ENCODE measurements around the gene BORA.
A peak's percentile ranks its signal among the peaks of the same experiment; 100 is the strongest.
"Not testable (repeated sequence)": the region's sequence is repeated elsewhere in the genome, so short reads cannot be mapped to it uniquely, and the experiment has no call there.

BORA gene

DNA sequence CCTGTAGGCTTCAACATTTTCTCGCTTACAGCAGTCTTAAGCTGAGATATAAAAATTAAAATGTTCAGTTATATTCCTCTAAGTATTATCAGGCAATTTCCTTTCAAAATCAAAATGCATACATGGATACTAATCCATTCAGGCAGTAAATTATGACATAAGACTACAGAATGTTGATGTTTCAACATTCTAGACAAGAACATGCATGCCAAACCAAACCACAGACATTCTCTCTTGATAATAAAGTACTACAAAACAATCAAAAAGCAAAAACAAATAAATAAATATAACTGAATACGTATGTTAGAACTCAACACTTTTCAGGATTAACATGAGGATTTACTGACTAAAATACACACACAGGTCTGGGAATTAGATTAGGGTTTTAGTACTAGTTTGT is 46.3 kb downstream of the BORA start:
- DNase-seq = no peak

GRCh38 chr13:72781451-72782439 is 54.0 kb downstream of the BORA start, which contains the start of the genes DIS3 and PIBF1:
TSS of gene DIS3 (minus strand) at chr13:72781900. CDS start at chr13:72781832, 68 bp downstream.
TSS of gene PIBF1 (plus strand) at chr13:72782133. CDS start at chr13:72783470, 1,337 bp downstream.
- peak; percentile 99 for DNase-seq

GRCh38 chr13:72782717-72783116 is 55.0 kb downstream of the BORA start:
- no peak for DNase-seq

DNA sequence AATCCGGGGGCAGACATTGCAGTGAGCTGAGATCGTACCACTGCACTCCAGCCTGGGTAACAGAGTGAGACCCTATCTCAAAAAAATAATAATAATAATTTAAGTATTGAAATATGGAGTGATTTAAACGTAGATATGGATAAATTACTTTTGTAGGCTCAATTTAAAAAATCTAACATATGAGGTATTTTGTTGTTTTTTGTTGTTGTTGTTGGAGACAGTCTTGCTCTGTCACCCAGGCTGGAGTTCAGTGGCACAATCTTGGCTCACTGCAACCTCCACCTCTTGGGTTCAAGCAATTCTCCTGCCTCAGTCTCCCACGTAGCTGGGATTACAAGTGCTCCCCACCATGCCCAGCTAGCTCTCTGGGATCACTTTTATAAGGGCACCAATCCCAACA is 57.0 kb downstream of the BORA start:
- DNase-seq = not testable (repeated sequence)

- peak; percentile 18 for DNase-seq
These were observed 61.1 kb downstream of the BORA start for GRCh38 chr13:72788831-72789230.

DNA sequence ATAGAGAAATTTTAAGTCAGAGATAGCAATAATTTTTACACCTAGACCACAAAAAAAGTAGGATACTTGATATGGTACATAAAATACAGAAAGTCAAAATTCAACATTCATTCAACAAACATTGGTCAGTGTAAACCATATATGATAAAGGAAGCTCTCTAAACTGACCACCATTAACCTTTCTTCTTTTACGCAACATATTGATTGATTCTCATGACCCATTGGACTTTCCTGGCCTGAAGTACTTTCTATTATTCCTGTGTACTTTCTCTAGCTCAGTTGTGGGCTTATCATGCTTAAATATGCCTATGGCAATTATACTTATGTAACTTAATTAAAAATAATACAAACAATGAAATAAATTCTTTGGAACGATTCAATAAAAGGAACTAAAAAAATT is 64.9 kb downstream of the BORA start:
- no peak for DNase-seq

DNA sequence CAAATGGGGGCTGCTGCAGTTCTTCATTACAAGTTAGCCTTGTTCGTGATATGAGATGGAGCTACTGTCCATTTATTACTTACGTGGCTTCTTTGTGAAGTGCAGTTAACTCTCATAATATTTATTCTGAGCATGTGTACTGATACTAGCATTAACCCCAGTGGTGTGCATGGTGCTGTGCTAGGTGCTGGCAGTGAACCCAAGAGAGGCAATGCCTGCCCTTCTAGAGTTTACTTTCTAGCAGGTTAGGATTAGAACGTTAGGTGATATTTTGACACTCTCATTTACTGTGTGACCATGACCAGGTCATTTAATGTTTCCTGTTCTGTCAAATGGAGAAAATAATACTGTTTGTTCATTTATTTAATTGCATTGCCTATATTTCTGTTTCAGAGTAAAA is 71.1 kb downstream of the BORA start:
- no peak for DNase-seq

DNA sequence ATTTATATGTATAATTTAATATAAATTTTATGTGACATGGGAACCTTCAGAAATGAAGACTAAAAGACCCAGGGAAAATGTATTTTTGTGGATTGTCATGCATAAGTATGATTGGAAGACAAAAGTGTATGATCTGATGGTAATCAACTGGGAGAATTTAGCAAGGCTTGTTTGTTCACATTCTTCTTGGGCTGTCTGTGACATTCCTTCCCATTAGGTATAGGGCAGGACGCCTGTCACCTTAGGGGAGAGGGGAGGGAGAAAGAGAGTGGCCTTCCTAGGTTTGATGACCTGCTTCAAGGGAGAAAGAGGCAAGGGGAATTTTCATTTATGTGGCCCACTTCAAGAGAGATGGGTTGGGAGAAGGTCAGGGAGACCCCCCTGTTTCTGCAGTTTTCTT is 76.6 kb downstream of the BORA start:
- DNase-seq = no peak
